ENCODE measurements around the gene RASGRF1. TPM values are rescaled to one million over a fixed set of nuclear protein-coding genes. Genes with fewer than 3 reads are reported as not detected.
"Not testable (repeated sequence)": the region's sequence is repeated elsewhere in the genome, so short reads cannot be mapped to it uniquely, and the experiment has no call there.

Gene RASGRF1
- total RNA-seq, 8 experiments from 2014 or later: 0.38 to 2.3 (median 0.60) TPM; not detected in 1

DNA sequence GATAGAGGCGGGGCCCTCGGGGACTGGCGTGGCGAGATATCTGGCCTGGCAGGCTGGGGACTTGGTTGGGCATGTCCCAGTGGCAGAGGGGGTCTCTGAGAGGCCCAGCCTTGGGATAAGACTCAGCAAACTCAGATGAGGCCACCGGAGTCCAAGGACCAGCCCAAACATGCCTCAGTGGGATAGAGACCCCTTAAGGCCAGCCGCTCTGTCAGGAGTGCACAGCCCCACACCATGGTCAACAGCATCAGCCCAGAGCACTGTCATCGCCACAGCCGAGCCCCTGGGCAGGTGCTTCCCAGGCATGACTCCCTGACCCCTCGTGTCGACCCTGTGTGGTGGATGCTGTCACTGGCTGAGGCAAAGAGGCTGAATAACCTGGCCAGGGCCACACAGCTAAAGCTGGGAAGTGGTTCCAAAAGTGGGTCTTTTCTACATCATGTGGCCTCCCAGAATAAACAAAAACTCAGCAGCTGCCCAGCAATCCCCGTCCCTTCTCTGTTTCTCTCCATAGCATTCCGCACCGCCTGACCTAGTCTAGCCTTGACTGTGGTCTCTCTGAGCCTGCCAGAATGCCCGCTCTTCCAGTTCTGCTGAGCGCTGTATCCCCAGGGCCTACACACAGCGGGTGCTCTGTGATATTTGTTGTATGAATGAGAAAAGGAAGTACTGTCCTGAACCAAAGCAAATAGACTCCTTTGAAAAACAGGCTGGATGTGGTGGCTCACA is 160.9 kb downstream of the RASGRF1 start:
- WGBS, 10 experiments: 70 to 100% (median 90%) methylated on average over 1 to 7 of the region's 16 CpGs; no CpG with 5 or more reads in 3 of the 10 experiments
- Histone ChIP-seq H3K4me1 (replicated peaks in 1 of 2) (no peaks in the 10 kb centered on the region), H3K27ac (no peak overlapping the region), H3K4me3 (no peak overlapping the region)
- in situ Hi-C loops (cut with MboI; ENCODE audit: low pct_unique_long_range_greater_than_20kb in 2 of 9, low sequenced_read_pairs in 9 of 9, unreplicated experiment in 9 of 9): no loop called here
- ATAC-seq (replicated peaks in 6 of 8): peak in 1 of 8 experiments; percentile 5

DNA sequence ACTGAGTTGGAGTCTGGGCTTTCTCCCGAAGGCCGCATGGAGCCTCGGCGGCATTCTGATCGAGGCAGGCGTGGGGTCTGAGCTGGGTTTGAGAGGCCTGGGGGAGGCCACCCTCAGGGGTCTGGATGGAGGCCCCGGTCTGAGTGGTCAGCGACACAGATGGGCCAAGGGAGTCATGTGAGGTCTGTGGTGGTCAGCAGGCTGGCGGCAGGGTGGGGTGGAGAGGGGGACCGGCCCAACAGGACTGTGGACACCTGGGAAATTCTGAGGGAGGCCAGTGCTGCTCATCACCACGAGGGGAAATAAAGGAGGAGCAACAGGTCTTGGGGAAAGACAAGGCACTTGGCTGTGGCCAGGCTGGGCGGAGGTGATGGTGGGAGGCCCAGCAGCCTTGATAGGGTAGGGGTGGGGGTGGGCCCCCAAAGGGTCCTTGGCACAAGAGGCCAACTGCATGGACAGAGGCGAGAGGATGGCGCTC is 161.9 kb downstream of the RASGRF1 start:
- WGBS, 10 experiments: 79 to 100% (median 92%) methylated on average over 1 to 7 of the region's 14 CpGs; no CpG with 5 or more reads in 5 of the 10 experiments
- no peak for ATAC-seq (replicated peaks in 6 of 8)
- in situ Hi-C loops (cut with MboI; ENCODE audit: low pct_unique_long_range_greater_than_20kb in 2 of 9, low sequenced_read_pairs in 9 of 9, unreplicated experiment in 9 of 9): no loop called here
- Histone ChIP-seq H3K4me3 (no peak overlapping the region), H3K4me1 (replicated peaks in 1 of 2) (no peaks in the 10 kb centered on the region), H3K27ac (no peak overlapping the region)

GRCh38 chr15:78928176-78928575 is 162.4 kb downstream of the RASGRF1 start:
- H3K4me1 ChIP-seq (replicated peaks in 1 of 2); ATAC-seq (replicated peaks in 6 of 8); H3K27ac ChIP-seq; in situ Hi-C loops (cut with MboI; ENCODE audit: low pct_unique_long_range_greater_than_20kb in 2 of 9, low sequenced_read_pairs in 9 of 9, unreplicated experiment in 9 of 9); H3K4me3 ChIP-seq: not testable (repeated sequence)
- 68 to 96% (median 93%) methylated on average over 1 to 6 of the region's 14 CpGs; no CpG with 5 or more reads in 4 of the 10 experiments for WGBS, 10 experiments

- H3K4me1 ChIP-seq (replicated peaks in 1 of 2): no peaks in the 10 kb centered on the region
- H3K4me3 ChIP-seq: no peak overlapping the region
- H3K27ac ChIP-seq: no peak overlapping the region
- in situ Hi-C loops (cut with MboI; ENCODE audit: low pct_unique_long_range_greater_than_20kb in 2 of 9, low sequenced_read_pairs in 9 of 9, unreplicated experiment in 9 of 9): no loop called here
- no peak for ATAC-seq (replicated peaks in 6 of 8)
- 20 to 100% (median 92%) methylated on average over 1 to 8 of the region's 17 CpGs; no CpG with 5 or more reads in 1 of the 10 experiments for WGBS, 10 experiments
Observed at GRCh38 chr15:78927077-78927790, 163.3 kb downstream of the RASGRF1 start.

- no peaks in the 10 kb centered on the region for H3K4me1 ChIP-seq (replicated peaks in 1 of 2)
- ATAC-seq (replicated peaks in 6 of 8): peak in 5 of 8 experiments; percentile 3 to 24 (median 12)
- H3K4me3 ChIP-seq: no peak overlapping the region
- H3K27ac ChIP-seq: no peak overlapping the region
- in situ Hi-C loops (cut with MboI; ENCODE audit: low pct_unique_long_range_greater_than_20kb in 2 of 9, low sequenced_read_pairs in 9 of 9, unreplicated experiment in 9 of 9): no loop called here
- WGBS, 10 experiments: 40 to 100% (median 100%) methylated on average over 1 to 2 of the region's 5 CpGs; no CpG with 5 or more reads in 5 of the 10 experiments
Observed at GRCh38 chr15:78925956-78926743, 164.4 kb downstream of the RASGRF1 start.

- 83 to 96% (median 92%) methylated on average over 1 to 5 of the region's 10 CpGs; no CpG with 5 or more reads in 6 of the 10 experiments for WGBS, 10 experiments
- peak in 2 of 8 experiments; percentile 7 to 13 for ATAC-seq (replicated peaks in 6 of 8)
- in situ Hi-C loops (cut with MboI; ENCODE audit: low pct_unique_long_range_greater_than_20kb in 2 of 9, low sequenced_read_pairs in 9 of 9, unreplicated experiment in 9 of 9): no loop called here
- Histone ChIP-seq H3K4me3 (no peak overlapping the region), H3K4me1 (replicated peaks in 1 of 2) (no peaks in the 10 kb centered on the region), H3K27ac (no peak overlapping the region)
Observed at GRCh38 chr15:78925076-78925624, 165.4 kb downstream of the RASGRF1 start.

DNA sequence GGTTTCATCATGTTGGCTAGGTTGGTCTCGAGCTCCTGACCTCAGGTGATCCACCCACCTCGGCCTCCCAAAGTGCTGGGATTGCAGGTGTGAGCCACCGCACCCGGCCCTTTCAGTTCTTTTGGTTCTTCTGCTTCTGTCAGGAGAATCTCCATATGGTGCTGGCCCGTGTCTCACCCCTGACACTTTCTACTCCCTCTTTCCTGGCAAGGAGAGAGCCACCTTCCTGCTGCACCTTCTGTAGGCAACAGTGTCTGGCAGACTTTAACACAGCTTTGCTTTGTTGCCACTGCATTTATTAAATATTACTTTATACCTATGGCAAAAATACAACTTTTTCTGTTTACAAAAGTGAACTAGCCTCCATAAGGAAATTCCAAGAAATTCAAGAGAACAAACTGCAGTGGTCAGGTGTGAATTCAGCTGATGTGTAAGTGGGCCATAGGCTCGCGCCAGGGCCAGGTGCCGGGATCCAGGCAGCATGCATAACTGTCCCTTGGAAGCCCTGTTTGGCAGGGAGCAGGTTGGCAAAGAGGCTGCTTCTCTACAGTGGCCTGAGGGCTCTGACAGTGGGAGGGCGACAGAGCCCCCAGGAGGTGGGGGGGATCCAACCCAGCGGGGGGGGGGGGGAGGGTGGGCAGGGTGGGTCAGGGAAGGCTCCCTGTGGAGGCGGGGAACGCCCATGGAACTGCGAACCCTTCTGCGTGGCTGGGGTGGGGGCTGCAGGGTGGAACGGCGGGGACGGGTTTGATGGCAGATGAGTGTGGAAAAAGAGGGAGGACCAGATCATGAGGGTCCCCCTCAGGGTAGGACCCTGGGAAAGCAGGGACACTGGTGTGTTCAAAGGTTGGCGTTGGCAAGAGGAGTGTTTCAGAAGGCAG is 166.9 kb downstream of the RASGRF1 start:
- in situ Hi-C loops (cut with MboI; ENCODE audit: low pct_unique_long_range_greater_than_20kb in 2 of 9, low sequenced_read_pairs in 9 of 9, unreplicated experiment in 9 of 9): loop anchor here in 4 of 9 experiments (25.0 kb wide), 1 partner anchor 264 kb away; no protein-coding TSS in a partner anchor
- H3K4me1 ChIP-seq (replicated peaks in 1 of 2): no peaks in the 10 kb centered on the region
- 80 to 100% (median 92%) methylated on average over 2 to 6 of the region's 18 CpGs; no CpG with 5 or more reads in 3 of the 10 experiments for WGBS, 10 experiments
- no peak overlapping the region for H3K4me3 ChIP-seq
- no peak overlapping the region for H3K27ac ChIP-seq
- no peak for ATAC-seq (replicated peaks in 6 of 8)

DNA sequence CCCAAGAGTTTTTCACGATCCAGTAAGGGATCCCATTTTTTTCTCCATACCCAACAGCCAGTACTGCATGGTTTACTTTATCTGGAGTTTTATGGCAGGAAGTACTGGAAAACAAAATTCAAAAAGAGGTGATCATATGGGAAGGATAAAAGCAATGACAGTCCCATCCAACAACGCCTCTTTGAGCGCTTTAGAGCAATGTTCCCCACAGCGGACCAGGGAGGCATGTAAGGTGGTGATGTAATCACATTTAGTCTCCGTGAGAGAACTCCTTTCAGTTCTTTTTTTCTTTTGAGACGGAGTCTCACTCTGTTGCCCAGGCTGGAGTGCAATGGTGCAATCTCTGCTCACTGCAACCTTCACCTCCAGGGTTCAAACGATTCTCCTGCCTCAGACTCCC is 167.6 kb downstream of the RASGRF1 start:
- no peak overlapping the region for H3K4me3 ChIP-seq
- in situ Hi-C loops (cut with MboI; ENCODE audit: low pct_unique_long_range_greater_than_20kb in 2 of 9, low sequenced_read_pairs in 9 of 9, unreplicated experiment in 9 of 9): loop anchor here in 4 of 9 experiments (25.0 kb wide), 1 partner anchor 264 kb away; no protein-coding TSS in a partner anchor
- ATAC-seq (replicated peaks in 6 of 8): no peak
- no peaks in the 10 kb centered on the region for H3K4me1 ChIP-seq (replicated peaks in 1 of 2)
- no peak overlapping the region for H3K27ac ChIP-seq
- 80 to 100% (median 85%) methylated on average over 1 to 7 of the region's 7 CpGs; no CpG with 5 or more reads in 2 of the 10 experiments for WGBS, 10 experiments

- Histone ChIP-seq H3K4me3 (no peak overlapping the region), H3K4me1 (replicated peaks in 1 of 2) (no peaks in the 10 kb centered on the region), H3K27ac (no peak overlapping the region)
- ATAC-seq (replicated peaks in 6 of 8): no peak
- 60 to 100% (median 83%) methylated on average over 1 to 4 of the region's 7 CpGs; no CpG with 5 or more reads in 3 of the 10 experiments for WGBS, 10 experiments
- in situ Hi-C loops (cut with MboI; ENCODE audit: low pct_unique_long_range_greater_than_20kb in 2 of 9, low sequenced_read_pairs in 9 of 9, unreplicated experiment in 9 of 9): loop anchor here in 4 of 9 experiments (25.0 kb wide), 1 partner anchor 265 kb away; no protein-coding TSS in a partner anchor
Observed at GRCh38 chr15:78922527-78922926, 168.1 kb downstream of the RASGRF1 start.

DNA sequence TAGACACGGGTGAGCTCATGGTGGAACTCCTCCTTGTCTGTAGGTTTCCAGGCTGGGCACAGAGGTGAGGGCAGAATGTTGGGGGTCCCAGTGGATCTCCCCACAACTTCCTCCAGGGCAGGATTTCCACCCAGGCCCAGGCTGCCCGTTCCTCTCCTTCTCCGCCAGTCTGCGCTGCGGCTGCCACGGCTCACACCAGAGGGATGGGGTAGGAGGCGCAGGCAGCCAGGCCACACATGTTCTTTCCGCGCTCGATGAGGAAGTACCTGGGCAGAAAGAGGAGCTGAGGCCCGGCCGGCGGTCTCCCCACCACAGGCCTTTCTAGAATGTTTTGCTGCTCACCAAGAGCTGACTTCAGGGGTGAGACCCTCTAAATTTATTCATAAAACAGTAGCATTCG is 168.6 kb downstream of the RASGRF1 start:
- WGBS, 10 experiments: 82 to 100% (median 93%) methylated on average over 2 to 8 of the region's 14 CpGs; no CpG with 5 or more reads in 6 of the 10 experiments
- in situ Hi-C loops (cut with MboI; ENCODE audit: low pct_unique_long_range_greater_than_20kb in 2 of 9, low sequenced_read_pairs in 9 of 9, unreplicated experiment in 9 of 9): loop anchor here in 4 of 9 experiments (25.0 kb wide), 1 partner anchor 265 kb away; no protein-coding TSS in a partner anchor
- H3K4me3 ChIP-seq: no peak overlapping the region
- no peaks in the 10 kb centered on the region for H3K4me1 ChIP-seq (replicated peaks in 1 of 2)
- ATAC-seq (replicated peaks in 6 of 8): peak in 1 of 8 experiments; percentile 5
- no peak overlapping the region for H3K27ac ChIP-seq

GRCh38 chr15:78921517-78921916 is 169.1 kb downstream of the RASGRF1 start:
- peak in 1 of 8 experiments; percentile 3 for ATAC-seq (replicated peaks in 6 of 8)
- Histone ChIP-seq H3K27ac (no peak overlapping the region), H3K4me1 (replicated peaks in 1 of 2) (no peaks in the 10 kb centered on the region), H3K4me3 (no peak overlapping the region)
- WGBS, 10 experiments: 20 to 100% methylated on average over 1 of the region's 6 CpGs; no CpG with 5 or more reads in 8 of the 10 experiments
- in situ Hi-C loops (cut with MboI; ENCODE audit: low pct_unique_long_range_greater_than_20kb in 2 of 9, low sequenced_read_pairs in 9 of 9, unreplicated experiment in 9 of 9): loop anchor here in 4 of 9 experiments (25.0 kb wide), 1 partner anchor 266 kb away; no protein-coding TSS in a partner anchor

All from motor neuron (in vitro differentiated cells).